HepG2 (cell line): ENCODE data around the gene TRIM44.

Source experiments
- NR2C2 ChIP-seq: sonication (generic); formaldehyde crosslinking; IDR thresholded peaks from 2 replicates; pipeline ENCODE4 v1.4.0; 2020; ENCODE audit warnings: missing genetic modification reagents, mild to moderate bottlenecking, moderate library complexity, borderline replicate concordance
- RBM22 ChIP-seq: fragments of 200-400 bp; formaldehyde crosslinking; optimal IDR thresholded peaks from 2 replicates; pipeline ENCODE3; 2017; ENCODE audit warnings: mild to moderate bottlenecking, low read length, moderate library complexity
- SP4 ChIP-seq: sonication (generic); formaldehyde crosslinking; IDR thresholded peaks from 2 replicates; pipeline ENCODE4 v1.8.1; 2023; ENCODE audit warnings: mild to moderate bottlenecking, missing genetic modification reagents
- ZBTB21 ChIP-seq: sonication (generic); formaldehyde crosslinking; IDR thresholded peaks from 2 replicates; pipeline ENCODE4 v1.4.0; 2020; ENCODE audit warnings: missing genetic modification reagents
- TF ChIP-seq, protein P1 (sequence below): sonication (generic); formaldehyde crosslinking; IDR thresholded peaks from 2 replicates; pipeline ENCODE4 v1.5.0; 2020; ENCODE audit warnings: mild to moderate bottlenecking, missing genetic modification reagents, moderate library complexity
- TF ChIP-seq, protein P2 (sequence below): sonication (generic); formaldehyde crosslinking; IDR thresholded peaks from 2 replicates; pipeline ENCODE4 v1.9.0; 2021; ENCODE audit warnings: missing genetic modification reagents, borderline replicate concordance
- TF ChIP-seq, protein P3 (sequence below): sonication (generic); formaldehyde crosslinking; conservative IDR thresholded peaks from 2 replicates; pipeline ENCODE4 v1.8.0; 2022; ENCODE audit warnings: missing genetic modification reagents

DNA sequence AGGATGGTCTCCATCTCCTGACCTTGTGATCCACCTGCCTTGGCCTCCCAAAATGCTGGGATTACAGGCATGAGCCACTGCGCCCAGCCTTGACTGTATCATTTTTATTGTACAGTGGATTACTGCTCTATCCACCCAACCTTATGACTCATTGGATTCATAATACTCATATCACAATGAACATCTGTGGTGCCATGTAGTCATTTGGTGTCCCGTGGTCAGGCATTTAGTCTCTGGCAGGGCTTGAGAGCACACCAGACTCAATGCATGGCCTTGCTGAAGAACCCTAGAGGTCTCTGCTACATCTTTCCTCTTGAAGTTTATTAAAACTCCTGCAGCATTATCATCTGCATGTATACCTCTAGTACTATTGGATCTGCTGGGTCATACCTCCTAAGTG, 183.3 kb downstream of the TRIM44 start:
- TF ChIP-seq, protein P1, sequence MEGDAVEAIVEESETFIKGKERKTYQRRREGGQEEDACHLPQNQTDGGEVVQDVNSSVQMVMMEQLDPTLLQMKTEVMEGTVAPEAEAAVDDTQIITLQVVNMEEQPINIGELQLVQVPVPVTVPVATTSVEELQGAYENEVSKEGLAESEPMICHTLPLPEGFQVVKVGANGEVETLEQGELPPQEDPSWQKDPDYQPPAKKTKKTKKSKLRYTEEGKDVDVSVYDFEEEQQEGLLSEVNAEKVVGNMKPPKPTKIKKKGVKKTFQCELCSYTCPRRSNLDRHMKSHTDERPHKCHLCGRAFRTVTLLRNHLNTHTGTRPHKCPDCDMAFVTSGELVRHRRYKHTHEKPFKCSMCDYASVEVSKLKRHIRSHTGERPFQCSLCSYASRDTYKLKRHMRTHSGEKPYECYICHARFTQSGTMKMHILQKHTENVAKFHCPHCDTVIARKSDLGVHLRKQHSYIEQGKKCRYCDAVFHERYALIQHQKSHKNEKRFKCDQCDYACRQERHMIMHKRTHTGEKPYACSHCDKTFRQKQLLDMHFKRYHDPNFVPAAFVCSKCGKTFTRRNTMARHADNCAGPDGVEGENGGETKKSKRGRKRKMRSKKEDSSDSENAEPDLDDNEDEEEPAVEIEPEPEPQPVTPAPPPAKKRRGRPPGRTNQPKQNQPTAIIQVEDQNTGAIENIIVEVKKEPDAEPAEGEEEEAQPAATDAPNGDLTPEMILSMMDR (CRISPR knock-in tag) = no peak
- TF ChIP-seq ZBTB21 (CRISPR knock-in tag) (no peak), RBM22 (no peak), SP4 (CRISPR knock-in tag) (no peak), NR2C2 (CRISPR knock-in tag) (no peak)
- TF ChIP-seq, protein P2, sequence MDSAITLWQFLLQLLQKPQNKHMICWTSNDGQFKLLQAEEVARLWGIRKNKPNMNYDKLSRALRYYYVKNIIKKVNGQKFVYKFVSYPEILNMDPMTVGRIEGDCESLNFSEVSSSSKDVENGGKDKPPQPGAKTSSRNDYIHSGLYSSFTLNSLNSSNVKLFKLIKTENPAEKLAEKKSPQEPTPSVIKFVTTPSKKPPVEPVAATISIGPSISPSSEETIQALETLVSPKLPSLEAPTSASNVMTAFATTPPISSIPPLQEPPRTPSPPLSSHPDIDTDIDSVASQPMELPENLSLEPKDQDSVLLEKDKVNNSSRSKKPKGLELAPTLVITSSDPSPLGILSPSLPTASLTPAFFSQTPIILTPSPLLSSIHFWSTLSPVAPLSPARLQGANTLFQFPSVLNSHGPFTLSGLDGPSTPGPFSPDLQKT = no peak
- TF ChIP-seq, protein P3, sequence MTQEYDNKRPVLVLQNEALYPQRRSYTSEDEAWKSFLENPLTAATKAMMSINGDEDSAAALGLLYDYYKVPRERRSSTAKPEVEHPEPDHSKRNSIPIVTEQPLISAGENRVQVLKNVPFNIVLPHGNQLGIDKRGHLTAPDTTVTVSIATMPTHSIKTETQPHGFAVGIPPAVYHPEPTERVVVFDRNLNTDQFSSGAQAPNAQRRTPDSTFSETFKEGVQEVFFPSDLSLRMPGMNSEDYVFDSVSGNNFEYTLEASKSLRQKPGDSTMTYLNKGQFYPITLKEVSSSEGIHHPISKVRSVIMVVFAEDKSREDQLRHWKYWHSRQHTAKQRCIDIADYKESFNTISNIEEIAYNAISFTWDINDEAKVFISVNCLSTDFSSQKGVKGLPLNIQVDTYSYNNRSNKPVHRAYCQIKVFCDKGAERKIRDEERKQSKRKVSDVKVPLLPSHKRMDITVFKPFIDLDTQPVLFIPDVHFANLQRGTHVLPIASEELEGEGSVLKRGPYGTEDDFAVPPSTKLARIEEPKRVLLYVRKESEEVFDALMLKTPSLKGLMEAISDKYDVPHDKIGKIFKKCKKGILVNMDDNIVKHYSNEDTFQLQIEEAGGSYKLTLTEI (CRISPR knock-in tag) = no peak
